Measurements from ENCODE around the gene ZBTB7C. TPM values are rescaled to one million over a fixed set of nuclear protein-coding genes. Genes with fewer than 3 reads are reported as not detected.

Gene ZBTB7C
- total RNA-seq, 3 donors from 2014 or later (not counting 1 experiment from before 2014, with no cell fraction given): 0.07 TPM; not detected in 2

- Mint-ChIP-seq H3K4me3 (no peak overlapping the region), H3K36me3 (no peaks in the 10 kb centered on the region), H3K27me3 (ENCODE audit: low read depth in 2 of 2) (peaks cover 0 to 4% of the 10 kb centered on the region in 2 donors), H3K27ac (no peak overlapping the region), H3K4me1 (peaks cover 3 to 5% of the 10 kb centered on the region in 2 donors), H3K9me3 (no peaks in the 10 kb centered on the region)
- ATAC-seq (no peak), DNase-seq (no peak)
- Histone ChIP-seq H3K4me1 (ENCODE audit: control insufficient read depth, insufficient read depth, low read length) (peaks cover 19% of the 10 kb centered on the region), H3K27ac (ENCODE audit: low read length) (no peak overlapping the region), H3K27me3 (ENCODE audit: control insufficient read depth, insufficient read depth, low read length) (peaks cover 3% of the 10 kb centered on the region), H3K9me3 (ENCODE audit: control insufficient read depth, insufficient read depth, low read length) (no peaks in the 10 kb centered on the region), H3K4me3 (ENCODE audit: low read length) (no peak overlapping the region), H3K36me3 (ENCODE audit: control insufficient read depth, insufficient read depth, low read length) (no peaks in the 10 kb centered on the region)
- 77% methylated on average over 5 of the region's 5 CpGs for whole genome bisulfite sequencing (ENCODE audit: insufficient coverage)
- no peak for TF ChIP-seq CTCF (IDR thresholded peaks at IDR 0.05)
- intact Hi-C loops (cut with micrococcal nuclease): loop anchor here (1.0 kb wide), 1 partner anchor 33 kb away; no protein-coding TSS in a partner anchor
These were observed 406.2 kb downstream of the ZBTB7C start for GRCh38 chr18:48002933-48003365.

DNA sequence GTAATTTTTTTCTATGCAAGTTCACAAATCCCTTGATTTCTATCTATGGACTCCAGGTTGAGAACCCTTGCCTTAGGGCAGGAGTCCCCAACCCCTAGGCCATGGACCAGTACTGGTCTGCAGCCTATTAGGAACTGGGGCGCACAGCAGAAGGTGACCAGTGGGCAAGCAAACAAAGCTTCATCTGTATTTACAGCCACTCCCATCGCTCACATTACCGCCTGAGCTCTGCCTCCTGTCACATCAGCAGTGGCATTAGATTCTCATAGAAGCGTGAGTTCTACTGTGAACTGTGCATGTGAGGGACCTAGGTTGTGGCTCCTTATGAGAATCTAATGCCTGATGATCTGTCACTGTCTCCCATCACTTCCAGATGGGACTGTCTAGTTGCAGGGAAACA lies 408.5 kb downstream of the ZBTB7C start:
- Mint-ChIP-seq H3K27ac (no peak overlapping the region), H3K9me3 (peaks cover 2 to 3% of the 10 kb centered on the region in 2 donors), H3K4me3 (no peak overlapping the region), H3K36me3 (peaks cover 14% of the 10 kb centered on the region), H3K4me1 (peaks cover 0 to 5% of the 10 kb centered on the region in 2 donors), H3K27me3 (ENCODE audit: low read depth in 2 of 2) (no peaks in the 10 kb centered on the region)
- 98% methylated on average over 4 of the region's 4 CpGs for whole genome bisulfite sequencing (ENCODE audit: insufficient coverage)
- ATAC-seq: no peak
- no peak overlapping the region for H3K4me3 ChIP-seq (ENCODE audit: low read length)
- intact Hi-C loops (cut with micrococcal nuclease): no loop called here
- no peaks in the 10 kb centered on the region for H3K36me3 ChIP-seq (ENCODE audit: control insufficient read depth, insufficient read depth, low read length)
- no peak for TF ChIP-seq CTCF (IDR thresholded peaks at IDR 0.05)
- H3K27me3 ChIP-seq (ENCODE audit: control insufficient read depth, insufficient read depth, low read length): no peaks in the 10 kb centered on the region
- H3K9me3 ChIP-seq (ENCODE audit: control insufficient read depth, insufficient read depth, low read length): peaks cover 9% of the 10 kb centered on the region
- no peak for DNase-seq
- H3K4me1 ChIP-seq (ENCODE audit: control insufficient read depth, insufficient read depth, low read length): peaks cover 13% of the 10 kb centered on the region
- H3K27ac ChIP-seq (ENCODE audit: low read length): no peak overlapping the region

DNA sequence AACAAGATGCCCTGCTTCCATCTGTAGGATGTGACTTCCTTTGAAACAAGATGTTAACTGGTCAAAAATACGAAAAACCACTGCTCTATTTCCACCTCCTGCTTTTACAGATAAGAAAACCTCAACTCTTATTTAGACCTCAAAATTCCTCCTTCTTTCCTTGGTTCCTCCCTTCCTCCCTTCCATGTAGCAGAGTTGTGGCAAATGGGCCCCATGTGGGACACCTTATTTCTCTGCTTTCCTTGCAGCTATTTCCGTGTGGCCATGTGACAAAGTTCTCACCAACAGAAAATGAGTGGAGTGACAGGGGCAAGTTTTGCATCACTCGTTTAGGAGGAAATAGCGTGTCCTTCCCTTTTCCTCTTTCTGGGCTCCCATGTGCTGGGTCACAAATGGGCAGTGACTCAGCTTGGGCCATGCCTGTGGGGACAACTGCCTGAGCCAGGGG lies 409.4 kb downstream of the ZBTB7C start:
- Histone ChIP-seq H3K36me3 (ENCODE audit: control insufficient read depth, insufficient read depth, low read length) (no peaks in the 10 kb centered on the region), H3K27me3 (ENCODE audit: control insufficient read depth, insufficient read depth, low read length) (no peaks in the 10 kb centered on the region), H3K4me3 (ENCODE audit: low read length) (no peak overlapping the region), H3K9me3 (ENCODE audit: control insufficient read depth, insufficient read depth, low read length) (peaks cover 9% of the 10 kb centered on the region), H3K27ac (ENCODE audit: low read length) (no peak overlapping the region), H3K4me1 (ENCODE audit: control insufficient read depth, insufficient read depth, low read length) (peaks cover 13% of the 10 kb centered on the region)
- Mint-ChIP-seq H3K27me3 (ENCODE audit: low read depth in 2 of 2) (no peaks in the 10 kb centered on the region), H3K4me3 (no peak overlapping the region), H3K27ac (no peak overlapping the region), H3K9me3 (peaks cover 2 to 3% of the 10 kb centered on the region in 2 donors), H3K4me1 (peaks cover 0 to 5% of the 10 kb centered on the region in 2 donors), H3K36me3 (peaks cover 14% of the 10 kb centered on the region)
- DNase-seq (no peak), ATAC-seq (no peak)
- intact Hi-C loops (cut with micrococcal nuclease): no loop called here
- 29% methylated on average over 4 of the region's 4 CpGs for WGBS (ENCODE audit: insufficient coverage)
- no peak for TF ChIP-seq CTCF (IDR thresholded peaks at IDR 0.05)

- intact Hi-C loops (cut with micrococcal nuclease): no loop called here
These were observed 411.8 kb downstream of the ZBTB7C start for GRCh38 chr18:47997338-47997780.

More at GRCh38 chr18:47997338-47997780, 411.8 kb downstream of the ZBTB7C start:
- Mint-ChIP-seq H3K27ac (no peak overlapping the region), H3K4me3 (no peak overlapping the region), H3K9me3 (peaks cover 2 to 3% of the 10 kb centered on the region in 2 donors), H3K4me1 (peaks cover 0 to 5% of the 10 kb centered on the region in 2 donors), H3K27me3 (ENCODE audit: low read depth in 2 of 2) (no peaks in the 10 kb centered on the region), H3K36me3 (peaks cover 14% of the 10 kb centered on the region)
- no peaks in the 10 kb centered on the region for H3K27me3 ChIP-seq (ENCODE audit: control insufficient read depth, insufficient read depth, low read length)
- peak in 1 of 2 donors; percentile 44 for DNase-seq
- TF ChIP-seq CTCF (IDR thresholded peaks at IDR 0.05): peak; percentile 41
- no peak overlapping the region for H3K4me3 ChIP-seq (ENCODE audit: low read length)
- no peaks in the 10 kb centered on the region for H3K4me1 ChIP-seq (ENCODE audit: control insufficient read depth, insufficient read depth, low read length)
- 87% methylated on average over 5 of the region's 5 CpGs for WGBS (ENCODE audit: insufficient coverage)
- peak in 1 of 3 donors; percentile 32 for ATAC-seq
- no peaks in the 10 kb centered on the region for H3K36me3 ChIP-seq (ENCODE audit: control insufficient read depth, insufficient read depth, low read length)
- H3K27ac ChIP-seq (ENCODE audit: low read length): no peak overlapping the region
- H3K9me3 ChIP-seq (ENCODE audit: control insufficient read depth, insufficient read depth, low read length): peaks cover 9% of the 10 kb centered on the region
